H1 (cell line): Measurements from ENCODE around the gene PLA2R1. TPM values are rescaled to one million over a fixed set of nuclear protein-coding genes. Genes with fewer than 3 reads are reported as not detected.

Experiments used
- CTCF ChIA-PET: fragments of 300-600 bp; sonication (Branson Sonifier 250); formaldehyde crosslinking; loops from one replicate; lab custom pipeline; 2021; ENCODE audit not compliant: partially characterized antibody; lab: Charles Lee
- POLR2A ChIA-PET: fragments of 300-600 bp; sonication (Branson Sonifier 250); formaldehyde crosslinking; loops from one replicate; lab custom pipeline; 2021; ENCODE audit warnings: inconsistent platforms; ENCODE audit not compliant: partially characterized antibody; lab: Charles Lee
- DNase-seq, 2 experiments: peaks; one replicate each; pipeline versions ENCODE4 v3.0.0 to v3.0.0-alpha.2; 2010 to 2022; ENCODE audit warnings: low spot score in 2 of 2, low read depth in 1 of 2, mixed read lengths in 1 of 2
- FAIRE-seq: peaks from 2 replicates; lab custom pipeline; 2011; peaks lifted over from hg19 to GRCh38; lab: Jason Lieb, UNC
- H2AFZ ChIP-seq: 2 replicates; pipeline ENCODE4 v1.8.1; 2012; ENCODE audit warnings: low read length, inconsistent platforms
- H2AK5ac ChIP-seq: 2 replicates; pipeline ENCODE4 v1.6.1; 2013; ENCODE audit warnings: low read depth, low read length
- H2BK120ac ChIP-seq: replicated peaks from 2 replicates; pipeline ENCODE3; 2013; ENCODE audit warnings: low read depth, low read length, inconsistent platforms
- H2BK12ac ChIP-seq: 2 replicates; pipeline ENCODE4 v1.6.1; 2013; ENCODE audit warnings: low read depth, low read length
- H2BK15ac ChIP-seq: 2 replicates; pipeline ENCODE4 v1.6.1; 2013; ENCODE audit warnings: low read length
- H2BK20ac ChIP-seq: 2 replicates; pipeline ENCODE4 v1.6.1; 2013; ENCODE audit warnings: low read length
- H2BK5ac ChIP-seq: 2 replicates; pipeline ENCODE4 v1.6.1; 2013; ENCODE audit warnings: low read depth, low read length
- H3K14ac ChIP-seq: 2 replicates; pipeline ENCODE4 v1.6.1; 2013; ENCODE audit warnings: inconsistent platforms; ENCODE audit not compliant: insufficient read length
- H3K18ac ChIP-seq: 2 replicates; pipeline ENCODE4 v1.6.1; 2013; ENCODE audit warnings: low read length; ENCODE audit errors: extremely low read depth
- H3K23ac ChIP-seq: 2 replicates; pipeline ENCODE4 v1.6.1; 2013; ENCODE audit warnings: inconsistent platforms; ENCODE audit not compliant: insufficient read length
- H3K23me2 ChIP-seq: 2 replicates; pipeline ENCODE4 v1.6.1; 2013; ENCODE audit warnings: low read depth, low read length
- H3K27ac ChIP-seq: 2 replicates; pipeline ENCODE4 v1.6.1; 2011; ENCODE audit warnings: low read depth, low read length, inconsistent platforms
- H3K27me3 ChIP-seq, 4 experiments: replicated peaks in 1 of 4; 1 replicate in 1 of 4; 2 replicates in 3 of 4; pipeline versions ENCODE4 v1.6.1 to v1.8.1; 2011 to 2013; ENCODE audit warnings: low read length in 3 of 4, mild to moderate bottlenecking in 3 of 4, inconsistent platforms in 2 of 4, mixed read lengths in 2 of 4, moderate library complexity in 1 of 4; ENCODE audit not compliant: control insufficient read depth in 3 of 4, insufficient read depth in 3 of 4; ENCODE audit errors: extremely low read depth in 1 of 4
- H3K36me3 ChIP-seq, 4 experiments: 2 replicates each; pipeline versions ENCODE4 v1.6.1 to v1.8.1; 2011 to 2013; ENCODE audit warnings: mild to moderate bottlenecking in 4 of 4, low read length in 3 of 4, moderate library complexity in 2 of 4, control low read depth in 1 of 4, inconsistent platforms in 1 of 4; ENCODE audit not compliant: insufficient read depth in 4 of 4, control insufficient read depth in 2 of 4
- H3K4ac ChIP-seq: replicated peaks from 2 replicates; pipeline ENCODE3; 2013; ENCODE audit warnings: low read length, low read depth, mixed read lengths, inconsistent platforms; ENCODE audit not compliant: insufficient read length
- H3K4me1 ChIP-seq, 4 experiments: replicated peaks in 1 of 4; 1 replicate in 1 of 4; 2 replicates in 3 of 4; pipeline versions ENCODE4 v1.6.1 to v1.8.1; 2011 to 2013; ENCODE audit warnings: low read length in 3 of 4, inconsistent platforms in 2 of 4, mixed read lengths in 1 of 4; ENCODE audit not compliant: insufficient read depth in 4 of 4, control insufficient read depth in 3 of 4
- H3K4me2 ChIP-seq, 2 experiments: 2 replicates each; pipeline versions ENCODE4 v1.6.1 to v1.8.1; 2011 to 2013; ENCODE audit warnings: low read depth in 2 of 2, low read length in 2 of 2, control low read depth in 1 of 2, inconsistent platforms in 1 of 2, mild to moderate bottlenecking in 1 of 2; ENCODE audit not compliant: insufficient read depth in 1 of 2
- H3K4me3 ChIP-seq, 4 experiments: fragments of 200-600, 300-600 bp in 1 of 4; sonication (generic), shearing (Covaris generic), sonication (Bioruptor Twin) in 1 of 4; 2 replicates each; pipeline versions ENCODE4 v1.5.1 to v1.8.1; 2011 to 2016; ENCODE audit warnings: low read length in 4 of 4, low read depth in 3 of 4, control low read depth in 2 of 4, inconsistent platforms in 2 of 4, mild to moderate bottlenecking in 2 of 4, mixed read lengths in 1 of 4, moderate library complexity in 1 of 4; ENCODE audit not compliant: insufficient read depth in 2 of 4; ENCODE audit errors: extremely low read depth in 1 of 4
- H3K56ac ChIP-seq: replicated peaks from 2 replicates; pipeline ENCODE3; 2013; ENCODE audit warnings: low read depth, mild to moderate bottlenecking, mixed read lengths, low read length, inconsistent platforms; ENCODE audit not compliant: insufficient read length
- H3K79me1 ChIP-seq: 2 replicates; pipeline ENCODE4 v1.6.1; 2013; ENCODE audit warnings: low read depth, low read length, control low read depth
- H3K79me2 ChIP-seq, 2 experiments: 2 replicates each; pipeline versions ENCODE4 v1.6.1 to v1.8.1; 2012 to 2013; ENCODE audit warnings: low read length in 2 of 2, mild to moderate bottlenecking in 2 of 2, inconsistent platforms in 1 of 2; ENCODE audit not compliant: insufficient read depth in 2 of 2, control insufficient read depth in 1 of 2
- H3K9ac ChIP-seq, 4 experiments: replicated peaks in 1 of 4; 1 replicate in 1 of 4; 2 replicates in 3 of 4; pipeline versions ENCODE4 v1.6.1 to v1.8.1; 2011 to 2013; ENCODE audit warnings: low read depth in 3 of 4, low read length in 3 of 4, control low read depth in 2 of 4, mild to moderate bottlenecking in 2 of 4, moderate library complexity in 2 of 4, inconsistent platforms in 1 of 4; ENCODE audit errors: extremely low read depth in 1 of 4
- H3K9me3 ChIP-seq, 2 experiments: 2 replicates each; pipeline versions ENCODE4 v1.6.1 to v1.8.1; 2012 to 2013; ENCODE audit warnings: mild to moderate bottlenecking in 2 of 2, moderate library complexity in 2 of 2, control low read depth in 1 of 2, inconsistent platforms in 1 of 2, low read depth in 1 of 2, low read length in 1 of 2, mixed read lengths in 1 of 2; ENCODE audit not compliant: insufficient read depth in 2 of 2
- H4K20me1 ChIP-seq, 2 experiments: replicated peaks in 1 of 2; 2 replicates each; pipeline versions ENCODE3 to v1.8.1; 2011 to 2013; ENCODE audit warnings: inconsistent platforms in 2 of 2, low read length in 2 of 2, mild to moderate bottlenecking in 1 of 2; ENCODE audit not compliant: insufficient read depth in 2 of 2, control insufficient read depth in 1 of 2
- H4K5ac ChIP-seq: 2 replicates; pipeline ENCODE4 v1.6.1; 2013; ENCODE audit warnings: low read length, low read depth, mixed read lengths, inconsistent platforms; ENCODE audit not compliant: insufficient read length
- H4K8ac ChIP-seq: 2 replicates; pipeline ENCODE4 v1.8.0; 2013; ENCODE audit warnings: mild to moderate bottlenecking, moderate library complexity, low read length, inconsistent platforms; ENCODE audit not compliant: insufficient read depth; ENCODE audit errors: extremely low read depth
- H4K91ac ChIP-seq: replicated peaks from 2 replicates; pipeline ENCODE3; 2013; ENCODE audit warnings: low read length, mixed read lengths, inconsistent platforms; ENCODE audit not compliant: insufficient read length
- ATF3 ChIP-seq: IDR thresholded peaks from 2 replicates; pipeline ENCODE4 v1.6.1; 2011; ENCODE audit warnings: low read depth, mild to moderate bottlenecking, low read length; ENCODE audit not compliant: insufficient read depth
- CTCF ChIP-seq, 3 experiments: IDR thresholded peaks; 1 replicate in 2 of 3; 2 replicates in 1 of 3; pipeline versions ENCODE4 v1.5.1 to v1.6.1; 2011; ENCODE audit warnings: low read length in 3 of 3, mild to moderate bottlenecking in 3 of 3, inconsistent platforms in 2 of 3, low read depth in 1 of 3, moderate library complexity in 1 of 3; ENCODE audit not compliant: insufficient read depth in 1 of 3; ENCODE audit errors: control extremely low read depth in 1 of 3
- FOSL1 ChIP-seq: IDR thresholded peaks from 2 replicates; pipeline ENCODE4 v1.6.1; 2011; ENCODE audit warnings: mild to moderate bottlenecking, low read depth, low read length, moderate library complexity; ENCODE audit not compliant: insufficient read depth
- HDAC6 ChIP-seq: IDR thresholded peaks from one replicate; pipeline ENCODE4 v1.7.1; 2012; ENCODE audit warnings: low read depth, mild to moderate bottlenecking, inconsistent platforms, low read length, moderate library complexity
- SAP30 ChIP-seq: fragments of 300-600 bp; sonication (generic); IDR thresholded peaks from 2 replicates; pipeline ENCODE4 v1.7.1; 2012; ENCODE audit warnings: low read length, moderate library complexity, mild to moderate bottlenecking, inconsistent platforms; ENCODE audit not compliant: insufficient read depth, insufficient replicate concordance
- TAF1 ChIP-seq: IDR thresholded peaks from 2 replicates; pipeline ENCODE4 v1.6.1; 2011; ENCODE audit warnings: mild to moderate bottlenecking, low read depth, low read length
- TCF12 ChIP-seq: IDR thresholded peaks from 2 replicates; pipeline ENCODE4 v1.6.1; 2011; ENCODE audit warnings: low read depth, mild to moderate bottlenecking, low read length
- WGBS, 2 experiments: shearing (Covaris generic) in 1 of 2; methylation state at CpG; one replicate each; pipeline versions ENCODE4 v1.1.6 to v1.1.7; 2013 to 2015; ENCODE audit warnings: low lambda C conversion rate in 2 of 2, mixed read lengths in 2 of 2, inconsistent platforms in 1 of 2, low coverage in 1 of 2, missing lambda C conversion rate in 1 of 2; ENCODE audit not compliant: insufficient replicate concordance in 2 of 2, insufficient coverage in 1 of 2, insufficient read length in 1 of 2; ENCODE audit errors: extremely low coverage in 1 of 2, missing lambda C conversion rate in 1 of 2; 5-methylcytosine and 5-hydroxymethylcytosine counted together
- polyA plus RNA-seq, 7 experiments: library from polyadenylated mRNA; depleted of rRNA in 3 of 7; stranded (reverse) in 5 of 7; unstranded in 2 of 7; fragments of >200 nt in 5 of 7; fragments of 200-250 nt in 2 of 7; gene quantifications; 1 replicate in 5 of 7; 2 replicates in 1 of 7; 4 replicates in 1 of 7; pipeline versions ENCODE4 v1.2.1 to v1.2.3, GENCODE V29; 2011 to 2013; ENCODE audit warnings: missing spikeins in 2 of 7, mixed read lengths in 2 of 7
- total RNA-seq: library from RNA; stranded (reverse); fragmentation: NEBNext Ultra II Directional; extraction: Animal tissue kit (Norgen Biotek cat#: 25700); gene quantifications from 2 replicates; pipeline ENCODE4 v1.2.1, GENCODE V29; 2021
- TF ChIP-seq, protein P1 (sequence below): IDR thresholded peaks from 2 replicates; pipeline ENCODE4 v1.6.1; 2011; ENCODE audit warnings: low read length, improper control_type of control experiment

Gene PLA2R1
- total and polyA plus RNA-seq, 2 of the 8 experiments (the other 6 are each of a cell fraction or from before 2014, with no cell fraction given) = 0.65 to 1.5 TPM

DNA sequence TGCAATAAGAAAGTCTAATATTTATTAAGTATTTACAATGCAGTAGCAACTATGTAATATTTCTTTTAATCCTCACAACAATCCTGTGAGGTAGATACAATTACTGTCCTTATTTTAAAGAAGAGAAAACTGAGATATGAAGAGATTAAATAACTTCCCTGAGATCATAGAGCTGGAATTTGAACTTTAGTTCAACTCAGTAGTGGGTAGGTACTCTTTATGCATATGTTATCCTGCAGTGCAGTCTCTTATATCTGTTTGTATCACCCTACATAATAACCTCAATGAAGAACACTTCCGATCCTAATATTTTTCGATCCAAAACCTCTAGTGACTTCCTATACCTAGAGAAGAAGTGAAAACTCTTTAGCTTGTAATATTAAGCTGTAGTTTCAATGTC lies 64.2 kb downstream of the PLA2R1 start:
- CTCF ChIA-PET = interaction anchor here (0.6 to 2.0 kb wide), 6 partner anchors 8 to 997 kb away, joined by 3 to 10 read pairs (median 3); no protein-coding TSS in a partner anchor
- DNase-seq = no peak
- no peak overlapping the region for H3K56ac ChIP-seq

More for the DNA sequence above, 64.2 kb downstream of the PLA2R1 start:
- Histone ChIP-seq H3K79me2 (no peaks in the 10 kb centered on the region), H3K18ac (no peak overlapping the region), H2BK120ac (no peak overlapping the region), H2BK5ac (no peak overlapping the region), H3K4me2 (no peak overlapping the region), H3K14ac (no peak overlapping the region), H3K4me3 (no peak overlapping the region), H3K27ac (no peak overlapping the region), H4K8ac (no peak overlapping the region), H2AFZ (no peak overlapping the region), H3K23ac (no peak overlapping the region), H3K9ac (no peak overlapping the region), H3K4ac (no peak overlapping the region), H4K91ac (no peak overlapping the region), H3K23me2 (no peaks in the 10 kb centered on the region), H3K27me3 (no peaks in the 10 kb centered on the region), H2AK5ac (no peak overlapping the region), H2BK12ac (no peak overlapping the region), H3K9me3 (peaks cover 0 to 10% of the 10 kb centered on the region in 2 experiments; a peak in 2 of 4 replicates), H4K20me1 (no peaks in the 10 kb centered on the region), H2BK20ac (no peak overlapping the region), H3K4me1 (peaks cover 0 to 2% (median 0%) of the 10 kb centered on the region in 4 experiments; a peak in 1 of 7 replicates), H3K79me1 (no peaks in the 10 kb centered on the region), H2BK15ac (no peak overlapping the region), H4K5ac (no peak overlapping the region), H3K36me3 (no peaks in the 10 kb centered on the region; a peak in 1 of 8 replicates)
- POLR2A ChIA-PET = interaction anchor here (0.6 kb wide), 1 partner anchor 476 kb away, joined by 3 read pairs; no protein-coding TSS in a partner anchor
- no peak for TF ChIP-seq HDAC6
- no peak for TF ChIP-seq TAF1
- no peak for TF ChIP-seq ATF3
- TF ChIP-seq, protein P1, sequence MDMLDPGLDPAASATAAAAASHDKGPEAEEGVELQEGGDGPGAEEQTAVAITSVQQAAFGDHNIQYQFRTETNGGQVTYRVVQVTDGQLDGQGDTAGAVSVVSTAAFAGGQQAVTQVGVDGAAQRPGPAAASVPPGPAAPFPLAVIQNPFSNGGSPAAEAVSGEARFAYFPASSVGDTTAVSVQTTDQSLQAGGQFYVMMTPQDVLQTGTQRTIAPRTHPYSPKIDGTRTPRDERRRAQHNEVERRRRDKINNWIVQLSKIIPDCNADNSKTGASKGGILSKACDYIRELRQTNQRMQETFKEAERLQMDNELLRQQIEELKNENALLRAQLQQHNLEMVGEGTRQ = no peak
- no peak for TF ChIP-seq CTCF (IDR thresholded peaks at IDR 0.05; ENCODE audit: control extremely low read depth in 1 of 3, insufficient read depth in 1 of 3, low read depth in 1 of 3, low read length in 3 of 3)
- no peak for TF ChIP-seq TCF12
- no peak for TF ChIP-seq SAP30
- no peak for TF ChIP-seq FOSL1
- WGBS, 2 experiments = 88% methylated on average over 2 of the region's 2 CpGs; no CpG with 5 or more reads in 1 of the 2 experiments
- FAIRE-seq = no peak
